ENCODE data around the gene NUP93.

- no peak for TF ChIP-seq POLR2AphosphoS5 (IDR thresholded peaks at IDR 0.05)
- TF ChIP-seq CTCF (IDR thresholded peaks at IDR 0.05; ENCODE audit: poor library complexity, severe bottlenecking) = peak; percentile 73
These were observed 137.3 kb downstream of the NUP93 start for GRCh38 chr16:56866955-56867830.
